ENCODE data around the gene OR8G1. TPM values are rescaled to one million over a fixed set of nuclear protein-coding genes. Genes with fewer than 3 reads are reported as not detected.

OR8G1 gene
- total RNA-seq, 2 experiments from 2014 or later, result not detected

Other genes starting within 250 kb of the OR8G1 start
- gene OR10G6, start 245.9 kb upstream of the OR8G1 start, total RNA-seq, result not detected
- gene OR10G4, start 228.1 kb upstream of the OR8G1 start, total RNA-seq, result not detected
- gene OR10G9, start 218.1 kb upstream of the OR8G1 start, total RNA-seq, result not detected
- gene OR10G8, start 214.3 kb upstream of the OR8G1 start, total RNA-seq, result not detected
- gene OR10G7, start 199.8 kb upstream of the OR8G1 start, total RNA-seq, result not detected
- gene VWA5A, start 125.6 kb upstream of the OR8G1 start, total RNA-seq, result 1 to 10 TPM; 2.3 to 3.0 TPM
- gene OR10D3, start 57.8 kb upstream of the OR8G1 start, total RNA-seq, result not detected
- gene OR8G5, start 15.3 kb downstream of the OR8G1 start, total RNA-seq, result not detected
- not detected for gene OR8D1, start 72.9 kb downstream of the OR8G1 start, total RNA-seq
- not detected for gene OR8D2, start 79.1 kb downstream of the OR8G1 start, total RNA-seq
- gene OR8B2, start 143.4 kb downstream of the OR8G1 start, total RNA-seq, result not detected
- not detected for gene OR8B3, start 157.9 kb downstream of the OR8G1 start, total RNA-seq
- gene OR8B4, start 183.8 kb downstream of the OR8G1 start, total RNA-seq, result not detected
- gene OR8B8, start 204.6 kb downstream of the OR8G1 start, total RNA-seq, result not detected

Data from activated CD8-positive, alpha-beta memory T cell treated with anti-CD3 and anti-CD28 coated beads for 36 hours (primary cell).